ENCODE data around the gene MRGPRG.

GRCh38 chr11:3184732-3185347, 33.8 kb downstream of the MRGPRG start:
- TF ChIP-seq, protein P1, sequence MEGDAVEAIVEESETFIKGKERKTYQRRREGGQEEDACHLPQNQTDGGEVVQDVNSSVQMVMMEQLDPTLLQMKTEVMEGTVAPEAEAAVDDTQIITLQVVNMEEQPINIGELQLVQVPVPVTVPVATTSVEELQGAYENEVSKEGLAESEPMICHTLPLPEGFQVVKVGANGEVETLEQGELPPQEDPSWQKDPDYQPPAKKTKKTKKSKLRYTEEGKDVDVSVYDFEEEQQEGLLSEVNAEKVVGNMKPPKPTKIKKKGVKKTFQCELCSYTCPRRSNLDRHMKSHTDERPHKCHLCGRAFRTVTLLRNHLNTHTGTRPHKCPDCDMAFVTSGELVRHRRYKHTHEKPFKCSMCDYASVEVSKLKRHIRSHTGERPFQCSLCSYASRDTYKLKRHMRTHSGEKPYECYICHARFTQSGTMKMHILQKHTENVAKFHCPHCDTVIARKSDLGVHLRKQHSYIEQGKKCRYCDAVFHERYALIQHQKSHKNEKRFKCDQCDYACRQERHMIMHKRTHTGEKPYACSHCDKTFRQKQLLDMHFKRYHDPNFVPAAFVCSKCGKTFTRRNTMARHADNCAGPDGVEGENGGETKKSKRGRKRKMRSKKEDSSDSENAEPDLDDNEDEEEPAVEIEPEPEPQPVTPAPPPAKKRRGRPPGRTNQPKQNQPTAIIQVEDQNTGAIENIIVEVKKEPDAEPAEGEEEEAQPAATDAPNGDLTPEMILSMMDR (IDR thresholded peaks at IDR 0.05; ENCODE audit: low read depth, low read length, missing input control) = no peak
- TF ChIP-seq, protein P2, sequence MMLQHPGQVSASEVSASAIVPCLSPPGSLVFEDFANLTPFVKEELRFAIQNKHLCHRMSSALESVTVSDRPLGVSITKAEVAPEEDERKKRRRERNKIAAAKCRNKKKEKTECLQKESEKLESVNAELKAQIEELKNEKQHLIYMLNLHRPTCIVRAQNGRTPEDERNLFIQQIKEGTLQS (IDR thresholded peaks at IDR 0.05) = no peak
